ENCODE measurements around the gene MASP1.

Gene MASP1

GRCh38 chr3:187197335-187197649 is 94.2 kb downstream of the MASP1 start, which contains the start of gene RTP1:
Gene RTP1, plus strand, starts transcription at chr3:187197486. Its CDS starts 30 bp downstream, at chr3:187197516.
- Histone ChIP-seq H3K4me3 (ENCODE audit: low read length) (no peak within 1 kb of the TSS), H3K9ac (ENCODE audit: low read depth, low read length) (no peak within 1 kb of the TSS), H3K27me3 (ENCODE audit: insufficient read depth, low read length) (no peaks in the 10 kb centered on the region), H3K36me3 (ENCODE audit: insufficient read depth, low read depth, low read length) (no peaks in the 10 kb centered on the region), H3K9me3 (ENCODE audit: insufficient read depth, low read depth, low read length) (no peaks in the 10 kb centered on the region), H3K27ac (ENCODE audit: low read length) (no peak within 1 kb of the TSS), H3K4me1 (ENCODE audit: insufficient read depth, low read length) (no peaks in the 10 kb centered on the region)

GRCh38 chr3:187196573-187197334 is 94.8 kb downstream of the MASP1 start:
- Histone ChIP-seq H3K27me3 (ENCODE audit: insufficient read depth, low read length) (no peaks in the 10 kb centered on the region), H3K9ac (ENCODE audit: low read depth, low read length) (no peak overlapping the region), H3K4me3 (ENCODE audit: low read length) (no peak overlapping the region), H3K36me3 (ENCODE audit: insufficient read depth, low read depth, low read length) (no peaks in the 10 kb centered on the region), H3K4me1 (ENCODE audit: insufficient read depth, low read length) (no peaks in the 10 kb centered on the region), H3K9me3 (ENCODE audit: insufficient read depth, low read depth, low read length) (no peaks in the 10 kb centered on the region), H3K27ac (ENCODE audit: low read length) (no peak overlapping the region)

DNA sequence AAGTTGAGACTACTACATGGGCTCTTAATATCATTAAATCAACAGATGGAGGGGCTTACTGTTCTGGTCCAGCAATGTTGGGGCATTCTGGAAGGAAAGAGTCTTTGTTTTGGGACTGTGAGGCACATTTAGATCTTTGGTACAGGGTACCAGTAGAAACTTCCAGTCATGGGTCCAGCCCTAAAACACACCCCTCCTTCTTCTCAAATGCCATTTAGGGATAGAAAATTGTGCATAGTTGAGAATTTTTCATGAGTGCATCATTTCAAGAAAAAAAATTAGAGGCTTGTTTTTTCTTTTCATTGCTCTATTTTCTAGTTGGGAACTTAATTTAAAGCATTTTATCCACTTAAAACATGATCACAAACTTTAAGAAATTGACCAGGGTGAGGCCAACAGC is 98.4 kb downstream of the MASP1 start:
- H3K4me3 ChIP-seq (ENCODE audit: low read length) = no peak overlapping the region

GRCh38 chr3:187191271-187191670 is 100.3 kb downstream of the MASP1 start:
- no peaks in the 10 kb centered on the region for H3K27me3 ChIP-seq (ENCODE audit: insufficient read depth, low read length)
- H3K27ac ChIP-seq (ENCODE audit: low read length) = no peak overlapping the region
- no peak overlapping the region for H3K9ac ChIP-seq (ENCODE audit: low read depth, low read length)
- peaks cover 14% of the 10 kb centered on the region for H3K4me1 ChIP-seq (ENCODE audit: insufficient read depth, low read length)
- no peak overlapping the region for H3K4me3 ChIP-seq (ENCODE audit: low read length)
- H3K36me3 ChIP-seq (ENCODE audit: insufficient read depth, low read depth, low read length) = no peaks in the 10 kb centered on the region
- no peaks in the 10 kb centered on the region for H3K9me3 ChIP-seq (ENCODE audit: insufficient read depth, low read depth, low read length)

More for the DNA sequence above, 98.4 kb downstream of the MASP1 start:
- Histone ChIP-seq H3K9ac (ENCODE audit: low read depth, low read length) (no peak overlapping the region), H3K9me3 (ENCODE audit: insufficient read depth, low read depth, low read length) (no peaks in the 10 kb centered on the region), H3K27me3 (ENCODE audit: insufficient read depth, low read length) (no peaks in the 10 kb centered on the region), H3K4me1 (ENCODE audit: insufficient read depth, low read length) (no peaks in the 10 kb centered on the region), H3K27ac (ENCODE audit: low read length) (no peak overlapping the region), H3K36me3 (ENCODE audit: insufficient read depth, low read depth, low read length) (no peaks in the 10 kb centered on the region)

DNA sequence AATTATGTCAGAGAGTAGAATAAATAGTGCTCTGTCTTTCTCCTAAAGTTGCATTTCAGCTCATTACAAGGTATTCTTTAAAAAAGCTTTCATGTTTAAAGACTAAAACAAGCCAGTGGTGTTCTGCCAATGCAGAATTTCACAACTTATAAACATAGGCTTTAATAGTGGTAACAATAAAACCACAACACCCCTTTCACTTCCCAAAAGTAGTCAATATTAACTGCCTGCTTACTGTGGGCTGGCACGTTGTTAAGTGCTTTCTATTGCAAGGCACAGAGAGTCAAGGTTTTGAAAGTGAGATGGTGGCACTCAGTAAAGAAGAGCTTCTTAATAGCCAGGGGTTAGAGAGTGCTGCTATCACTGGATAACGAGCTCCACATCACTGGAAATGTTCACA is 102.6 kb downstream of the MASP1 start:
- Histone ChIP-seq H3K27me3 (ENCODE audit: insufficient read depth, low read length) (no peaks in the 10 kb centered on the region), H3K4me1 (ENCODE audit: insufficient read depth, low read length) (peaks cover 28% of the 10 kb centered on the region), H3K36me3 (ENCODE audit: insufficient read depth, low read depth, low read length) (no peaks in the 10 kb centered on the region), H3K27ac (ENCODE audit: low read length) (no peak overlapping the region), H3K4me3 (ENCODE audit: low read length) (no peak overlapping the region), H3K9ac (ENCODE audit: low read depth, low read length) (no peak overlapping the region), H3K9me3 (ENCODE audit: insufficient read depth, low read depth, low read length) (no peaks in the 10 kb centered on the region)

GRCh38 chr3:187186801-187187421 is 104.6 kb downstream of the MASP1 start:
- Histone ChIP-seq H3K9me3 (ENCODE audit: insufficient read depth, low read depth, low read length) (no peaks in the 10 kb centered on the region), H3K27ac (ENCODE audit: low read length) (no peak overlapping the region), H3K27me3 (ENCODE audit: insufficient read depth, low read length) (no peaks in the 10 kb centered on the region), H3K9ac (ENCODE audit: low read depth, low read length) (peak overlapping the region; percentile 1; the same call in 1 of the 2 replicates), H3K36me3 (ENCODE audit: insufficient read depth, low read depth, low read length) (no peaks in the 10 kb centered on the region), H3K4me3 (ENCODE audit: low read length) (no peak overlapping the region), H3K4me1 (ENCODE audit: insufficient read depth, low read length) (peaks cover 48% of the 10 kb centered on the region)

DNA sequence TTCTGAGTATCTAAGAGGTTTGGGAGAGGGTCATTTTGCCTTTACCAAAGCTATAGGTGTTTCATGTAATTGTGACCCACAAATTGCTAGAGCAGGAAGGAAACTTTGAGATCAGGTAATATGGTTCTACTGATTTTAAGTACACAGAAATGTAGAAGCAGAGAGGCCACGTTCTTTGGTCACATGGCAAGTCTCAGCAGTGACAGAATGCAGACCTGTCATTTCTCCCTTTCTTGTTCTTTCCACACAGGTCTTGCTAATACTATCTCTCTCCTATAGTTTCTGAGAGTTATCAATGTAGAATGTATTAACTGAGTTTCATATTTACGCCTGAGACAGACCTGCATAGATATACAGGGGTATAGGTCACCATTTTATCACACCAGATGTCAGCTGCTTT is 105.2 kb downstream of the MASP1 start:
- Histone ChIP-seq H3K9me3 (ENCODE audit: insufficient read depth, low read depth, low read length) (no peaks in the 10 kb centered on the region), H3K4me1 (ENCODE audit: insufficient read depth, low read length) (peaks cover 53% of the 10 kb centered on the region), H3K4me3 (ENCODE audit: low read length) (peak overlapping the region; percentile 6; the same call in 1 of the 2 replicates), H3K27ac (ENCODE audit: low read length) (no peak overlapping the region), H3K9ac (ENCODE audit: low read depth, low read length) (peak overlapping the region; percentile 1; the same call in 1 of the 2 replicates), H3K27me3 (ENCODE audit: insufficient read depth, low read length) (no peaks in the 10 kb centered on the region), H3K36me3 (ENCODE audit: insufficient read depth, low read depth, low read length) (no peaks in the 10 kb centered on the region)

DNA sequence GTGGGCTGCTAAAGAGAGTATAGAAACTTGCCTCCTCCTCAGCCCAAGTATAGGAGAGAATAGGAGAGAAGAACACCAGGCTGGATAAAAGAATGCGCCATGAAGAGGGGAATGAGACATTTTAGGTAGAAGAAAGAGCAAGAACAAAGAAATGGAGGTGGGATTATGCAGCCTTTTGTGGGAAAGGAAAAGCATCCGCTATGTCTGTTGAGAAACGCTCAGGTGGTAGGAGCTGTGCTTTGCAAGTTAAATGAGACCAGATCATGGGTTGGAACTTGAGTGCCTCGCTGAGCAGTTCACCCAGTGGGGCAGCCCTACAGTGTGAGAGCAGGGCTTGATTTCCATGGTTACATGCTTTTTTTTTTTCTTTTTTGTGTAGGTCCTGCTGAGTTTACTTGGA is 105.8 kb downstream of the MASP1 start:
- Histone ChIP-seq H3K36me3 (ENCODE audit: insufficient read depth, low read depth, low read length) (no peaks in the 10 kb centered on the region), H3K4me1 (ENCODE audit: insufficient read depth, low read length) (peaks cover 56% of the 10 kb centered on the region), H3K9ac (ENCODE audit: low read depth, low read length) (peak overlapping the region; percentile 66; the same call in 1 of the 2 replicates), H3K9me3 (ENCODE audit: insufficient read depth, low read depth, low read length) (no peaks in the 10 kb centered on the region), H3K27ac (ENCODE audit: low read length) (no peak overlapping the region), H3K27me3 (ENCODE audit: insufficient read depth, low read length) (no peaks in the 10 kb centered on the region), H3K4me3 (ENCODE audit: low read length) (peak overlapping the region; percentile 34; the same call in 1 of the 2 replicates)

All from iPS-20b (cell line).